ENCODE measurements around the gene PDZRN4. TPM values are rescaled to one million over a fixed set of nuclear protein-coding genes. Genes with fewer than 3 reads are reported as not detected.
"Not testable (repeated sequence)": the region's sequence is repeated elsewhere in the genome, so short reads cannot be mapped to it uniquely, and the experiment has no call there.

The PDZRN4 gene
- 1.0 TPM for polyA plus RNA-seq (2013, experiment 1 of 2)
- polyA plus RNA-seq (2013, experiment 2 of 2), result 0.96 TPM

DNA sequence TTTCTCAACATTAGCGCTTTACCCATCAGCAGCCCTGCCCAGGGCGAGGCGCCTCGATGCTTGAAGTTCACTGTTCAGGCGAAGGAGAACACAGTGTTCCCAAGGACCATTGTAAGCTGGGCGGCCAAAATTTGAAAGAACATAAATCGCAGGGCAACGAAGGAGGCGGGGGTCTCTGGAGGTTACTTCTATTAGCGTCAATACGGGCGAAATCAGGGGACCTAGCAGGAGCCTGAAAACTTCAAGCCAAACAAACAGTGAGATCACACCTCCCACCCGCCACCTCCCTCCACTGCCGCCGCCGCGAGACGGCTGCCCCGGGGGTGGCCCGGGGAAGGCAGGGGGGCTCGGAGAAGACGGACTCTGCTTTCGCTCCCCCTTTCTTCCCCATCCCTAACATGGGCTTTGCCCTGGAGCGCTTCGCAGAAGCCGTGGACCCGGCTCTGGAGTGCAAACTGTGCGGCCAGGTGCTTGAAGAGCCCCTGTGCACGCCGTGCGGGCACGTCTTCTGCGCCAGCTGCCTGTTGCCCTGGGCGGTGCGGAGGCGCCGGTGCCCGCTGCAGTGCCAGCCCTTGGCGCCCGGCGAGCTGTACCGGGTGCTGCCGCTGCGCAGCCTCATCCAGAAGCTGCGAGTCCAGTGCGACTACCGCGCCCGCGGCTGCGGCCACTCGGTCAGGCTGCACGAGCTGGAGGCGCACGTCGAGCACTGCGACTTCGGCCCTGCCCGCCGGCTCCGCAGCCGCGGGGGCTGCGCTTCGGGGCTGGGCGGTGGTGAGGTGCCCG lies at the start of gene PDZRN4:
Gene PDZRN4 (plus strand): TSS at position 263 of the 783 bp plus-strand sequence.
- no peaks in the 10 kb centered on the region for H3K9me3 ChIP-seq (ENCODE audit: control insufficient read depth, low read length)
- 6 to 11% methylated on average over 39 to 58 of the region's 67 CpGs for WGBS, 2 experiments (ENCODE audit: insufficient coverage in 2 of 2)
- peak within 1 kb of the TSS; percentile 12 for H3K4me3 ChIP-seq (ENCODE audit: extremely low read depth, insufficient read depth, low read length, poor library complexity, severe bottlenecking)
- H3K36me3 ChIP-seq (ENCODE audit: control insufficient read depth, insufficient read depth, low read length), result no peaks in the 10 kb centered on the region
- no peaks in the 10 kb centered on the region for H3K4me1 ChIP-seq (ENCODE audit: control insufficient read depth, insufficient read depth, low read length, poor library complexity, severe bottlenecking)
- no peak within 1 kb of the TSS for H3K27ac ChIP-seq (ENCODE audit: low read depth, low read length, severe bottlenecking)

DNA sequence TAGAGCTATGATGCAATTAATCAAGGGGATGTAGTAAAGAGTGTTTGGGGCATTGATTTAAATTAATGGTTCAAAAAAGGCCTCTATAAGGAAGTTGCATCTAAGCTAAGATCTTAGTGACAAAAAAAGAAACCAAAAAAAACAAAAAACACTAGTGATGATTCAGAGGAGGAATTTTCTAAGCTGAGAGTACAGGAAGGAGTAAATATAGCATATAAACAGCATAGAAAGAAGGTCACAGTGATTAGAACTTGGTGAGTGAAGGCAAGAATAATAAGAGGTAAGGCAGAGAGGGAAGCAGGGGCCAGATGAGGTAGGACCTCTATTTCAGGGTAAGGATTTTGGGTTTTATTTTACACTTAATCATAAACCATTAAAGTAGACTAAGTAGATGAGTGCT lies 48.0 kb upstream of the PDZRN4 start:
- no peaks in the 10 kb centered on the region for H3K4me1 ChIP-seq (ENCODE audit: control insufficient read depth, insufficient read depth, low read length, poor library complexity, severe bottlenecking)
- no peak overlapping the region for H3K4me3 ChIP-seq (ENCODE audit: extremely low read depth, insufficient read depth, low read length, poor library complexity, severe bottlenecking)
- no peaks in the 10 kb centered on the region for H3K9me3 ChIP-seq (ENCODE audit: control insufficient read depth, low read length)
- H3K27ac ChIP-seq (ENCODE audit: low read depth, low read length, severe bottlenecking), result no peak overlapping the region
- H3K36me3 ChIP-seq (ENCODE audit: control insufficient read depth, insufficient read depth, low read length), result no peaks in the 10 kb centered on the region

DNA sequence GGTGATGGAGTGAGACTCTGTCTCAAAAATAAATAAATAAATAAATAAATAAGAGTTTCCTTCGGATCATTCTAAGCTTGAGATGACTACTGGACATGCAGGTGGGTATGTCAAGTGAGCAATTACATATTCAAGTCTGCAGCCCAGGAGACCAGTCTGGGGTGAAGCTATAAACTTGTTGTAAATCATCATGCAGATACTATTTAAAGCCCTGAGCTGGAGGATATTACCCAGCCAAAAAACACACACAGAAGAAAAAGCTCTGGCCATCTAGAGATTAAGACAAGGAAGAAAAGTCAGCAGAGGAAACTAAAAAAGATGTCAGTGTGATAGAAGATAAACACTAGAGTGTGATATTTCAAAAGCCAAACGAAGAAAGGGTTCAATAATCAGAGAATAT lies 47.0 kb upstream of the PDZRN4 start:
- Histone ChIP-seq H3K9me3 (ENCODE audit: control insufficient read depth, low read length) (no peaks in the 10 kb centered on the region), H3K4me1 (ENCODE audit: control insufficient read depth, insufficient read depth, low read length, poor library complexity, severe bottlenecking) (no peaks in the 10 kb centered on the region), H3K4me3 (ENCODE audit: extremely low read depth, insufficient read depth, low read length, poor library complexity, severe bottlenecking) (no peak overlapping the region), H3K36me3 (ENCODE audit: control insufficient read depth, insufficient read depth, low read length) (no peaks in the 10 kb centered on the region), H3K27ac (ENCODE audit: low read depth, low read length, severe bottlenecking) (no peak overlapping the region)
- WGBS, 2 experiments (ENCODE audit: insufficient coverage in 2 of 2), result 79 to 83% methylated on average over 1 to 2 of the region's 2 CpGs

DNA sequence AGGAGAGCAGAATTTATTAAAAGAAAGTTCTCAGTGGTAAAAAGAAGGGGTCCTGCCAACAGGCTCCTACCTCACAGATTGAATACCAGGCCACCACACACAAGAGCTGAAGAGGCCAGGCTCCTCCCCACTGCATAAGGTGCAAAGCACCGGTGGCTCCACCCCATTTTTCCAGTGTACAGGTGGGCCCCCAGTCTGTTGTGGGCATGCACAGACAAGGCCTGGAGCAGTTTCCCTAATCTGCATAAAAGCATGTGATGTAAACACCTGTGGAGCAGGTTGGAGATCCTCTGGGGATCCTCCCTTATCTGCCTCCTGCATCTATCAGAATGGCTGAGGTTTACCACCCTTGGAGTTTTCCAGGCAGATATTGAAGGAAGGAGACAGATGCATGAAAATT lies 45.7 kb upstream of the PDZRN4 start:
- H3K4me3 ChIP-seq (ENCODE audit: extremely low read depth, insufficient read depth, low read length, poor library complexity, severe bottlenecking), result no peak overlapping the region
- H3K27ac ChIP-seq (ENCODE audit: low read depth, low read length, severe bottlenecking), result no peak overlapping the region
- no peaks in the 10 kb centered on the region for H3K4me1 ChIP-seq (ENCODE audit: control insufficient read depth, insufficient read depth, low read length, poor library complexity, severe bottlenecking)
- no peaks in the 10 kb centered on the region for H3K9me3 ChIP-seq (ENCODE audit: control insufficient read depth, low read length)
- no peaks in the 10 kb centered on the region for H3K36me3 ChIP-seq (ENCODE audit: control insufficient read depth, insufficient read depth, low read length)
- WGBS, 2 experiments (ENCODE audit: insufficient coverage in 2 of 2), result 83 to 100% methylated on average over 1 of the region's 1 CpG

DNA sequence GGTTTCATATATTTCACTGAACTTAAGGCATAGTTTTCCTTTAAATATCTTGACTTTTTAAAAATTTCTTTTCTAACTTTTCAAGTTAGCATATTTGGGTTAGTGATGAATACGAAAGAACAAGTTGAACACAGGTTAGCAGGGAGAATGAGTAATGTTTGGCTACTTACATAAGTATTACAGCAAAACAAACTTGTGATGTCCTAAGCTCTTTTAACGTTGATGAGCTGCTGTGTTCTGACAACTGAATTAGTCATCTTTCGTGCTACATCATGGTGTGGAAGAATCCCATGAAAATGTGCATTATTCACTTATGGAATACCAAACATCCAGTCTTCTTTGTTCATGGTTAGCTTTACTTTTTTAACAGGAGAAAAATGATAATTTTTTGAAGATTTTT lies 36.3 kb upstream of the PDZRN4 start:
- Histone ChIP-seq H3K36me3 (ENCODE audit: control insufficient read depth, insufficient read depth, low read length) (no peaks in the 10 kb centered on the region), H3K4me3 (ENCODE audit: extremely low read depth, insufficient read depth, low read length, poor library complexity, severe bottlenecking) (no peak overlapping the region), H3K27ac (ENCODE audit: low read depth, low read length, severe bottlenecking) (no peak overlapping the region), H3K4me1 (ENCODE audit: control insufficient read depth, insufficient read depth, low read length, poor library complexity, severe bottlenecking) (no peaks in the 10 kb centered on the region), H3K9me3 (ENCODE audit: control insufficient read depth, low read length) (peaks cover 8% of the 10 kb centered on the region)
- WGBS, 2 experiments (ENCODE audit: insufficient coverage in 2 of 2), result no CpG with 5 or more reads among the region's 3 CpGs

DNA sequence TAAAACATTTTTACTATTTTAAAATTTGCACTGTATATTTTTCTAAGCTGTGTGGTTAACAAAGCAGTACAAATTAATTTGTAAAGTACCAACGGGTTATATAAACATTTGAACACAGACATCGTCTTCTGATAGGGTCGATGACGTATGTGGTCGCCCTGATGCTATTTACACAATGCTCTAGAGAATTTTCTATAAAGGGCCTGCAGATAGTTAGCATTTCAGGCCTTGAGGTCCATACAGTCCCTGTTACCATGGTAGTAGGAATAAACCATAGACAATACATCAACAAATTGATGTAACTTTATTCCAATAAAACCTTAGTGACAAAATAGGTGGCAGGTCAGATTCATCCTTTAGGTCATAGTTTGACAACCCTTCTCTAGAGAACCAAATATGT lies 25.7 kb upstream of the PDZRN4 start:
- Histone ChIP-seq H3K27ac (ENCODE audit: low read depth, low read length, severe bottlenecking) (no peak overlapping the region), H3K36me3 (ENCODE audit: control insufficient read depth, insufficient read depth, low read length) (no peaks in the 10 kb centered on the region), H3K4me1 (ENCODE audit: control insufficient read depth, insufficient read depth, low read length, poor library complexity, severe bottlenecking) (no peaks in the 10 kb centered on the region), H3K4me3 (ENCODE audit: extremely low read depth, insufficient read depth, low read length, poor library complexity, severe bottlenecking) (no peak overlapping the region), H3K9me3 (ENCODE audit: control insufficient read depth, low read length) (no peaks in the 10 kb centered on the region)
- 91 to 100% methylated on average over 5 of the region's 5 CpGs for WGBS, 2 experiments (ENCODE audit: insufficient coverage in 2 of 2)

DNA sequence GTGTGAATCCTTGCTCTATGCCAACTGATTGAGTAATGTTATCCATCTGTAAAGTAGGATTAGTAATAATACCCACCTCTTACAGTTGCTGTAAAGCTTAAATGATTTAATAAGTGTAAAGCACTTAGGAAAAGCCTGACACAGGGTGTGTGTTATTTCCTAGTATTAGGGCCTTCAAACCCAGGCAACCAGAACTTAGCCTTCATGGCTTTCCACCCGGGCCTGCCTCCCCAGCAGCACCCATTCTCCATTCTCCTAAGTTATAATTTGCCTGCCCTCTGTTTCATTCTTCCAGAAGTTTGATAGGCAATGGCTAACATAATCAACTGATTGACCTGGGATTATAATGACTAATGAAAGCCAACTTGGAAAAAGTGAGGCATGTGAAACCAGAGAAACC lies 20.4 kb upstream of the PDZRN4 start:
- H3K4me3 ChIP-seq (ENCODE audit: extremely low read depth, insufficient read depth, low read length, poor library complexity, severe bottlenecking), result no peak overlapping the region
- WGBS, 2 experiments (ENCODE audit: insufficient coverage in 2 of 2), result no CpG with 5 or more reads among the region's 1 CpG
- no peaks in the 10 kb centered on the region for H3K9me3 ChIP-seq (ENCODE audit: control insufficient read depth, low read length)
- no peaks in the 10 kb centered on the region for H3K36me3 ChIP-seq (ENCODE audit: control insufficient read depth, insufficient read depth, low read length)
- H3K27ac ChIP-seq (ENCODE audit: low read depth, low read length, severe bottlenecking), result no peak overlapping the region
- no peaks in the 10 kb centered on the region for H3K4me1 ChIP-seq (ENCODE audit: control insufficient read depth, insufficient read depth, low read length, poor library complexity, severe bottlenecking)

DNA sequence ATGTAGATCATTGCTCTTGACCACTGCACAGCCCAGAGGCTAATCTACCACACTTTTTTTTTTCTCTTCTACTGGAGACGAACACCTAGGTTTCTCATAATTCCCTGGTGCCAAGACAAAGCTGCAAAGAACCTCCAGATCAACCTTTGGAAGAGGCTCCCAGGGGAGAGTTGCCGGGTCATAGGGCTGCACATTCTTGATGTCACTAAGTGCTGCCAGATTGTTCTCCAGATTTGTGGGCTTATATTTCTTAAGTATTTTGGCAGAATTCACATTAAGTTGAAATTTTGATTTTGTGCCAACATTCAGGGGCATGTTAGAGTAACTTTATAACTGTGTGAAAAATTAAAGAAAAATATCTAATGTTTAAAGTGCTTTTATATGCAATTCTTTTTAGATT lies 13.5 kb upstream of the PDZRN4 start:
- H3K4me3 ChIP-seq (ENCODE audit: extremely low read depth, insufficient read depth, low read length, poor library complexity, severe bottlenecking), result no peak overlapping the region
- no peak overlapping the region for H3K27ac ChIP-seq (ENCODE audit: low read depth, low read length, severe bottlenecking)
- no peaks in the 10 kb centered on the region for H3K36me3 ChIP-seq (ENCODE audit: control insufficient read depth, insufficient read depth, low read length)
- H3K4me1 ChIP-seq (ENCODE audit: control insufficient read depth, insufficient read depth, low read length, poor library complexity, severe bottlenecking), result no peaks in the 10 kb centered on the region
- WGBS, 2 experiments (ENCODE audit: insufficient coverage in 2 of 2), result 71 to 77% methylated on average over 1 to 2 of the region's 2 CpGs
- no peaks in the 10 kb centered on the region for H3K9me3 ChIP-seq (ENCODE audit: control insufficient read depth, low read length)

DNA sequence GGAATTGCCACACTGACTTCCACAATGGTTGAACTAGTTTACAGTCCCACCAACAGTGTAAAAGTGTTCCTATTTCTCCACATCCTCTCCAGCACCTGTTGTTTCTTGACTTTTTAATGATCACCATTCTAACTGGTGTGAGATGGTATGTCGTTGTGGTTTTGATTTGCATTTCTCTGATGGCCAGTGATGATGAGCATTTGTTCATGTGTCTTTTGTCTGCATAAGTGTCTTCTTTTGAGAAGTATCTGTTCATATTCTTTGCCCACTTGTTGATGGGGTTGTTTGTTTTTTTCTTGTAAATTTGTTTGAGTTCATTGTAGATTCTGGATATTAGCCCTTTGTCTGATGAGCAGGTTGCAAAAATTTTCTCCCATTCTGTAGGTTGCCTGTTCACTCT lies 8.6 kb upstream of the PDZRN4 start:
- H3K36me3 ChIP-seq (ENCODE audit: control insufficient read depth, insufficient read depth, low read length); H3K9me3 ChIP-seq (ENCODE audit: control insufficient read depth, low read length); H3K4me3 ChIP-seq (ENCODE audit: extremely low read depth, insufficient read depth, low read length, poor library complexity, severe bottlenecking); H3K4me1 ChIP-seq (ENCODE audit: control insufficient read depth, insufficient read depth, low read length, poor library complexity, severe bottlenecking); H3K27ac ChIP-seq (ENCODE audit: low read depth, low read length, severe bottlenecking): not testable (repeated sequence)
- no CpG with 5 or more reads among the region's 1 CpG for WGBS, 2 experiments (ENCODE audit: insufficient coverage in 2 of 2)

DNA sequence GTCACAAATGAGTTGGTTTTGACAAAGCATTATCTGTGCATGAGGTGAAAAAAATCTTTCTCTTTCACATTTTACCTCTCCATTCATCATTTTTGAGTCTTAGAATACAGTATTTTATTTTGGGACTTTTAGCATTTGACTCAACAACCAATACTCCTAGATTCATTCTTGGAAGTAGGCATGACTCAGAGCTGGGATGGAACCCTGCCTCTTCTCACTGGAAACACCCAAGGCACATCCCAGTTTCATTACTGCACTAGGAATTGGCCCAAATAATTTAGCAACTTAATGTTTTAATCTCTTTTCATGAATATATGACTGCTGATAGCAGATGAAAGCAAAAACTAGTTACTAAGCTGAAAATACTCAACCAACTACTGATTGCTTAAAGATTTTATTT lies 3.3 kb upstream of the PDZRN4 start:
- no peak overlapping the region for H3K27ac ChIP-seq (ENCODE audit: low read depth, low read length, severe bottlenecking)
- H3K36me3 ChIP-seq (ENCODE audit: control insufficient read depth, insufficient read depth, low read length), result no peaks in the 10 kb centered on the region
- H3K4me3 ChIP-seq (ENCODE audit: extremely low read depth, insufficient read depth, low read length, poor library complexity, severe bottlenecking), result no peak overlapping the region
- H3K9me3 ChIP-seq (ENCODE audit: control insufficient read depth, low read length), result no peaks in the 10 kb centered on the region
- no peaks in the 10 kb centered on the region for H3K4me1 ChIP-seq (ENCODE audit: control insufficient read depth, insufficient read depth, low read length, poor library complexity, severe bottlenecking)

DNA sequence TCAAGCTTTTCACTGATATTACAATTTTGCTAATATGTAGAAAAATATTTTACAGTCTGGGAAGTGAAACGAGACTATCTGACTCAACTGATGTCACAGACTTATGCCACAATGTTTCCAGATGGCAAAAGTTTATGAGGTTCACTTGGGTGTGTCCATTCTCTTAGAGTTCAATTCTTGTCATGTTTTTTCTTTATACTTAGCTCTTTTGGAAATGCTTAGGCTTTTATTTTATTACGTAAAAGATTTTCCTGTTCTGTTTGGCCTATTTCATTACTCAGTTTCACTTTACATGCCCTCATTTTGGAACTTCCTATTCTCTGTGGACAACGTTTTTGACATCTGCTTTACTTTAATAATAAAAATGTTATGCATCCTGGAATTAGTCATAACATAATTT lies 2.1 kb upstream of the PDZRN4 start:
- Histone ChIP-seq H3K27ac (ENCODE audit: low read depth, low read length, severe bottlenecking) (no peak overlapping the region), H3K9me3 (ENCODE audit: control insufficient read depth, low read length) (no peaks in the 10 kb centered on the region), H3K36me3 (ENCODE audit: control insufficient read depth, insufficient read depth, low read length) (no peaks in the 10 kb centered on the region), H3K4me1 (ENCODE audit: control insufficient read depth, insufficient read depth, low read length, poor library complexity, severe bottlenecking) (no peaks in the 10 kb centered on the region), H3K4me3 (ENCODE audit: extremely low read depth, insufficient read depth, low read length, poor library complexity, severe bottlenecking) (no peak overlapping the region)
- no CpG with 5 or more reads among the region's 3 CpGs for WGBS, 2 experiments (ENCODE audit: insufficient coverage in 2 of 2)

Measured in mesodermal cell (in vitro differentiated cells).